Smooth muscle cell (in vitro differentiated cells): ENCODE measurements around the gene CA5B. TPM values are rescaled to one million over a fixed set of nuclear protein-coding genes. Genes with fewer than 3 reads are reported as not detected.

Experiments
- DNase-seq: peaks from one replicate; lab custom pipeline; 2025; ENCODE audit not compliant: unreplicated experiment; lab: John Stamatoyannopoulos, UW
- H2AFZ ChIP-seq: fragments of 200-600 bp; sonication (generic); 2 replicates; pipeline ENCODE4 v1.6.0; 2016; ENCODE audit warnings: antibody characterized with exemption, low read depth, mild to moderate bottlenecking
- H3F3A ChIP-seq: fragments of 200-600 bp; sonication (generic); 2 replicates; pipeline ENCODE4 v1.6.0; 2017; ENCODE audit warnings: antibody characterized with exemption, low read depth
- H3K27ac ChIP-seq: fragments of 200-600 bp; sonication (generic); 2 replicates; pipeline ENCODE4 v1.5.1; 2016; ENCODE audit warnings: low read depth, mild to moderate bottlenecking
- H3K27me3 ChIP-seq: fragments of 200-600 bp; sonication (generic); 2 replicates; pipeline ENCODE4 v1.6.1; 2016; ENCODE audit warnings: low read depth, mild to moderate bottlenecking
- H3K36me3 ChIP-seq: fragments of 200-600 bp; sonication (generic); 2 replicates; pipeline ENCODE4 v1.5.1; 2016; ENCODE audit warnings: low read depth
- H3K4me1 ChIP-seq: fragments of 200-600 bp; sonication (generic); 2 replicates; pipeline ENCODE4 v1.5.1; 2016; ENCODE audit warnings: low read depth
- H3K4me2 ChIP-seq: fragments of 200-600 bp; sonication (generic); 2 replicates; pipeline ENCODE4 v1.6.0; 2016; ENCODE audit warnings: mild to moderate bottlenecking
- H3K4me3 ChIP-seq: fragments of 200-600 bp; sonication (generic); 2 replicates; pipeline ENCODE4 v1.5.1; 2016; ENCODE audit warnings: mild to moderate bottlenecking
- H3K79me2 ChIP-seq: fragments of 200-600 bp; sonication (generic); 2 replicates; pipeline ENCODE4 v1.6.0; 2016; ENCODE audit warnings: low read depth, mild to moderate bottlenecking
- H3K9ac ChIP-seq: fragments of 200-600 bp; sonication (generic); 2 replicates; pipeline ENCODE4 v1.6.0; 2016; ENCODE audit warnings: low read depth
- H3K9me3 ChIP-seq: fragments of 200-600 bp; sonication (generic); replicated peaks from 2 replicates; pipeline ENCODE4 v1.5.1; 2016; ENCODE audit warnings: low read depth
- H4K20me1 ChIP-seq: fragments of 200-600 bp; sonication (generic); 2 replicates; pipeline ENCODE4 v1.6.0; 2016; ENCODE audit warnings: low read depth
- CTCF ChIP-seq: fragments of 200-600 bp; sonication (generic); IDR thresholded peaks from 2 replicates; pipeline ENCODE4 v1.5.1; 2017; ENCODE audit warnings: borderline replicate concordance, mild to moderate bottlenecking, antibody characterized with exemption; ENCODE audit not compliant: insufficient read depth, poor library complexity, severe bottlenecking
- WGBS: methylation state at CpG from one replicate; pipeline ENCODE4 v1.1.7; 2016; ENCODE audit warnings: low lambda C conversion rate; 5-methylcytosine and 5-hydroxymethylcytosine counted together
- polyA plus RNA-seq: library from polyadenylated mRNA; unstranded; fragments of >200 nt; fragmentation: Nextera tagmentation; extraction: Ambion mirVana; gene quantifications from 2 replicates; pipeline ENCODE4 v1.2.1, GENCODE V29; 2016
- total RNA-seq: library from RNA; depleted of rRNA; stranded (reverse); fragments of >200 nt; gene quantifications from 2 replicates; pipeline ENCODE4 v1.2.3, GENCODE V29; 2014

Gene CA5B, protein sequence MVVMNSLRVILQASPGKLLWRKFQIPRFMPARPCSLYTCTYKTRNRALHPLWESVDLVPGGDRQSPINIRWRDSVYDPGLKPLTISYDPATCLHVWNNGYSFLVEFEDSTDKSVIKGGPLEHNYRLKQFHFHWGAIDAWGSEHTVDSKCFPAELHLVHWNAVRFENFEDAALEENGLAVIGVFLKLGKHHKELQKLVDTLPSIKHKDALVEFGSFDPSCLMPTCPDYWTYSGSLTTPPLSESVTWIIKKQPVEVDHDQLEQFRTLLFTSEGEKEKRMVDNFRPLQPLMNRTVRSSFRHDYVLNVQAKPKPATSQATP
- total RNA-seq = 10.1 and 15.9 TPM in 2 replicates
- 9.0 and 10.3 TPM in 2 replicates for polyA plus RNA-seq

GRCh38 chrX:15737959-15738902 is at the start of gene CA5B:
Gene CA5B, plus strand, starts transcription at chrX:15738270. Its CDS starts 11,754 bp downstream, at chrX:15750024.
- Histone ChIP-seq H3K36me3 (no peaks in the 10 kb centered on the region), H3K4me1 (no peaks in the 10 kb centered on the region), H3K9ac (peak within 1 kb of the TSS; percentile 36), H3K79me2 (peaks cover 7% of the 10 kb centered on the region), H3K9me3 (no peaks in the 10 kb centered on the region), H2AFZ (peak within 1 kb of the TSS; percentile 91), H3K27ac (peak within 1 kb of the TSS; percentile 29), H3K4me3 (peak within 1 kb of the TSS; percentile 60), H3F3A (no peaks in the 10 kb centered on the region), H4K20me1 (no peaks in the 10 kb centered on the region), H3K4me2 (peak within 1 kb of the TSS; percentile 96), H3K27me3 (no peaks in the 10 kb centered on the region)
- 2% methylated on average over 45 of the region's 55 CpGs for WGBS
- DNase-seq = peak; percentile 98
- TF ChIP-seq CTCF = no peak

- no peak overlapping the region for H2AFZ ChIP-seq
- no peak overlapping the region for H3K27ac ChIP-seq
- no peaks in the 10 kb centered on the region for H3K4me1 ChIP-seq
- H3K9me3 ChIP-seq = no peaks in the 10 kb centered on the region
- no peak overlapping the region for H3K4me2 ChIP-seq
- no peak for TF ChIP-seq CTCF
- WGBS = 87% methylated on average over 6 of the region's 6 CpGs
- no peaks in the 10 kb centered on the region for H3F3A ChIP-seq
- peaks cover 8% of the 10 kb centered on the region for H3K79me2 ChIP-seq
- H3K36me3 ChIP-seq = no peaks in the 10 kb centered on the region
- H3K27me3 ChIP-seq = no peaks in the 10 kb centered on the region
- H4K20me1 ChIP-seq = no peaks in the 10 kb centered on the region
- H3K9ac ChIP-seq = no peak overlapping the region
- H3K4me3 ChIP-seq = no peak overlapping the region
- DNase-seq = no peak
Measured at GRCh38 chrX:15694941-15695451, 43.1 kb upstream of the CA5B start.

DNA sequence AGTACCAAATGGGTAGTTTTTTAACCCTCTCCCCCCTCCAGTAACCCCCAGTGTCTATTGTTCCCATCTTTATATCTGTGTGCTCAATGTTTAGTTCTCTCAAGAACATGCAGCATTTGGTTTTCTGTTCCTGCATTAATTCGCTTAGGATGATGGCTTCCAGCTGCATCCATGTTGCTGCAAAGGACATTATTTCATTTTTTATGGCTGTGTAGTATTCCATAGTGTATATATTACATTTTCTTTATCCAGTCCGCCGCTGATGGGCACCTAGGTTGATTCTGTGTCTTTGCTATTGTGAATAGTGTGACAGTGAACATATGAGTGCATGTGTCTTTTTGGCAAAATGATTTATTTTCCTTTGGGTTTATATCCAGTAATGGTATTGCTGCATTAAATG is 41.6 kb upstream of the CA5B start:
- Histone ChIP-seq H2AFZ (no peak overlapping the region), H3K27ac (no peak overlapping the region), H3K4me3 (no peak overlapping the region), H3K9ac (no peak overlapping the region), H3F3A (no peaks in the 10 kb centered on the region), H3K4me2 (no peak overlapping the region), H3K4me1 (no peaks in the 10 kb centered on the region), H3K9me3 (no peaks in the 10 kb centered on the region), H4K20me1 (no peaks in the 10 kb centered on the region), H3K36me3 (no peaks in the 10 kb centered on the region), H3K27me3 (no peaks in the 10 kb centered on the region), H3K79me2 (no peaks in the 10 kb centered on the region)
- no peak for TF ChIP-seq CTCF
- DNase-seq = no peak
- WGBS = 80% methylated on average over 3 of the region's 3 CpGs
